Muscle of arm (tissue), 14 donors: Measurements from ENCODE around the gene VDAC2. TPM values are rescaled to one million over a fixed set of nuclear protein-coding genes. Genes with fewer than 3 reads are reported as not detected.
"Not testable (repeated sequence)": the region's sequence is repeated elsewhere in the genome, so short reads cannot be mapped to it uniquely, and the experiment has no call there.

Experiments used
- DNase-seq: peaks from one replicate; pipeline ENCODE4 v3.0.0-alpha.2; 2013
- long read RNA-seq, 11 donors: transcript quantifications; one replicate each; lab custom pipeline, GENCODE V29; 2026
- polyA plus RNA-seq, 12 donors: library from polyadenylated mRNA; unstranded; fragments of 120-200 nt; gene quantifications; one replicate each; pipeline ENCODE4 v1.2.1, GENCODE V29; 2013; ENCODE audit not compliant: insufficient read length in 12 of 12

The VDAC2 gene, protein sequence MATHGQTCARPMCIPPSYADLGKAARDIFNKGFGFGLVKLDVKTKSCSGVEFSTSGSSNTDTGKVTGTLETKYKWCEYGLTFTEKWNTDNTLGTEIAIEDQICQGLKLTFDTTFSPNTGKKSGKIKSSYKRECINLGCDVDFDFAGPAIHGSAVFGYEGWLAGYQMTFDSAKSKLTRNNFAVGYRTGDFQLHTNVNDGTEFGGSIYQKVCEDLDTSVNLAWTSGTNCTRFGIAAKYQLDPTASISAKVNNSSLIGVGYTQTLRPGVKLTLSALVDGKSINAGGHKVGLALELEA
- 100 to 1,000 TPM in 11 of 12 donors, not detected in 1; 131 to 365 (median 315) TPM for polyA plus RNA-seq
- long read RNA-seq, donor 1, transcript VDAC2-203 (10 exons, 1,557 nt): major isoform, 72 of 146 reads
- long read RNA-seq, donor 1, partial matches to known transcripts: 46 of 146 reads
- long read RNA-seq, donor 1, other reads (novel, unspliced or antisense): 28 of 146 reads
- long read RNA-seq, donor 2, transcript VDAC2-203 (10 exons, 1,557 nt): major isoform, 195 of 224 reads
- long read RNA-seq, donor 2, partial matches to known transcripts: 17 of 224 reads
- long read RNA-seq, donor 2, other reads (novel, unspliced or antisense): 11 of 224 reads
- long read RNA-seq, donor 3, transcript VDAC2-203 (10 exons, 1,557 nt): major isoform, 63 of 95 reads
- long read RNA-seq, donor 3, partial matches to known transcripts: 30 of 95 reads
- long read RNA-seq, donor 3, other reads (novel, unspliced or antisense): 0 of 95 reads
- long read RNA-seq, donor 4, transcript VDAC2-203 (10 exons, 1,557 nt): major isoform, 56 of 82 reads
- long read RNA-seq, donor 4, partial matches to known transcripts: 26 of 82 reads
- long read RNA-seq, donor 4, other reads (novel, unspliced or antisense): 0 of 82 reads
- long read RNA-seq, donor 5: 0 reads
- long read RNA-seq, donor 6, transcript VDAC2-203 (10 exons, 1,557 nt): major isoform, 81 of 141 reads
- long read RNA-seq, donor 6, partial matches to known transcripts: 58 of 141 reads
- long read RNA-seq, donor 6, other reads (novel, unspliced or antisense): 0 of 141 reads
- long read RNA-seq, donor 7, transcript VDAC2-203 (10 exons, 1,557 nt): major isoform, 76 of 114 reads
- long read RNA-seq, donor 7, partial matches to known transcripts: 37 of 114 reads
- long read RNA-seq, donor 7, other reads (novel, unspliced or antisense): 0 of 114 reads
- long read RNA-seq, donor 8, transcript VDAC2-203 (10 exons, 1,557 nt): major isoform, 195 of 282 reads
- long read RNA-seq, donor 8, partial matches to known transcripts: 72 of 282 reads
- long read RNA-seq, donor 8, other reads (novel, unspliced or antisense): 11 of 282 reads
- long read RNA-seq, donor 9, transcript VDAC2-203 (10 exons, 1,557 nt): major isoform, 64 of 92 reads
- long read RNA-seq, donor 9, partial matches to known transcripts: 26 of 92 reads
- long read RNA-seq, donor 9, other reads (novel, unspliced or antisense): 0 of 92 reads
- long read RNA-seq, donor 10, transcript VDAC2-203 (10 exons, 1,557 nt): major isoform, 133 of 183 reads
- long read RNA-seq, donor 10, partial matches to known transcripts: 48 of 183 reads
- long read RNA-seq, donor 10, other reads (novel, unspliced or antisense): 0 of 183 reads
- long read RNA-seq, donor 11, transcript VDAC2-203 (10 exons, 1,557 nt): major isoform, 159 of 248 reads
- long read RNA-seq, donor 11, partial matches to known transcripts: 81 of 248 reads
- long read RNA-seq, donor 11, other reads (novel, unspliced or antisense): 7 of 248 reads

GRCh38 chr10:75210282-75211006 lies at the start of gene VDAC2:
Gene VDAC2 (plus strand): TSS chr10:75210796. CDS start chr10:75211159, 363 bp downstream.
- DNase-seq: peak; percentile 93

DNA sequence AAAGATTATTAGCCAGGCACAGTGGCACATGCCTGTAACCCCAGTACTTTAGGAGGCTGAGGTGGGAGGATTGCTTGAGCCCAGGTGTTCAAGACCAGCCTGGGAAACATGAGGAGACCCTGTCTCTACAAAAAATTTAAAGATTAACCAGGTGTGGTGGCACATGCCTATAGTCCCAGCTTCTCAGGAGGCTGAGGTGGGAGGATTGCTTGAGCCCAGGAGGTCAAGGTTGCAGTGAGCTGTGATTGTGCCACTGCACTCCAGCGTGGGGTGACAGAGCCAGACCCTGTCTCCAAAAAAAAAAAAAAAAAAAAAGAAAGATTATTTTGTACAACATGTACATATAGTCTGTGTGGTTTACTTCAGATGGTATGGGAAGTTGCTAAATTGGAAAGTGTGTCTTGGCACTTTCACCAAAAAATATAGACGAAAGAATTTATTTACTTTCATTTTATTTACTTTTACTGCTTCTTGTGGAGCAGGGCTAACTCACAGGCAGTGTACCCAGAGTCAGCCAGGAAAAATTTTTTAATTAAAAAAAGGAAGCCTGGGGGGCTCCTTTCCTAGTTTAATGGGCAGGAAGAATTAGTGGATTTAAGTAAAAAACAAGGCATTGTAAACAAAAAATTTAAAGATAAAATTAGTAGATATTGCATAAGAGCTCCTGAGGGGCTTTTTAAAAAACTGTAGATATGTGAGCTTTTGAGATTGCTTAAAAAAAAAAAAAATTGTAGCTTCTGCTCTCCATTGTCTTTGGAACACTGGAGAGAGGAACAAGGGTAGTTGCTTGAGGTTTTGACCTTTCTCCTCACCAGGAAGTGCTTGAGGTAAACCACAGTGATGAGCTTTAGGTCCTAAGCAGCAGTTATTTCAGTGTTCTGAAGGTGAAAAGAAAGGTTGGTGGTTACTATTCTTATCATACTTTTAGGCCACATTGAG lies 44.6 kb upstream of the VDAC2 start:
- DNase-seq: no peak

GRCh38 chr10:75166623-75166972 lies 44.0 kb upstream of the VDAC2 start:
- no peak for DNase-seq

DNA sequence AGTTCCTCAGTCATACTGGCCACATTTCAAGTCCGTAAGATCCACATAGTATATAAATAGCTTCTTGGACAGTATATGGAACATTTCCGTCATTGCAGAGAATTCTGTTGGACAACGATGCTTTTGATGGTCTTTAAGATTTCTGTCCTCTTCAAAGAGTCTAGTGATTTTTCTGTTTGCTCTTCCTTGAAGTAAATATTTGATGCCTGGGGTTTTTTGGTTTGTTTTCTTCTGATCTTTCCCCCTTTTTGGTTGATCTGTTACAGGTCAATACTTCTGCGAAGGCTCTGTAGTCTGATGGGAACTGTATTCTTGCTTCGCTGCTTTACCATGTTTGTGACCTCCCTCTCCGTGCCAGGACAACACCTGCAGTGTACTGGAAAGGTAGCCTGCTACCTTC lies 42.3 kb upstream of the VDAC2 start:
- DNase-seq: no peak

DNA sequence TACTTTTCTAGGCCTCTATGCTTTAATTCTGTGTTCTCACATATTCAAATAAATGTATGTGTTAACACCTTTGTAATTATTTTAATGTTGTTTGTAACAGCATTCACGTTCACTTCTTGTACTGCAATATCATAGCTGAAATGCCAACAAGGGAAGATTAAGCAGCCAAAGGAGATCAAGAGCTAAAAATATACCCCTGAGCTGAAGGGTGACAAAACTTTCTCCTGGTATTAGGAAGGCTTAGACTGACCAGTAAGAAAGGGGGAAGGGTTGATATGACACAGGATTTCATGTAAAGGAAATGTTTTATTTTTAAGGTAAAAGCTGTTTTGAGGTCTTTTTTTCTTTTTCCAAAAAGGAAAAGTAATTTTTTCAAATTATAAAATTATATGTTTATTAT lies 40.4 kb upstream of the VDAC2 start:
- DNase-seq: no peak

- no peak for DNase-seq
These were observed 35.5 kb upstream of the VDAC2 start for GRCh38 chr10:75175046-75175445.

- no peak for DNase-seq
These were observed 34.5 kb upstream of the VDAC2 start for GRCh38 chr10:75176046-75176445.

GRCh38 chr10:75176736-75177135 lies 33.9 kb upstream of the VDAC2 start:
- no peak for DNase-seq

GRCh38 chr10:75179657-75180177 lies 30.9 kb upstream of the VDAC2 start:
- DNase-seq: no peak

GRCh38 chr10:75180592-75180991 lies 30.0 kb upstream of the VDAC2 start:
- DNase-seq: no peak

DNA sequence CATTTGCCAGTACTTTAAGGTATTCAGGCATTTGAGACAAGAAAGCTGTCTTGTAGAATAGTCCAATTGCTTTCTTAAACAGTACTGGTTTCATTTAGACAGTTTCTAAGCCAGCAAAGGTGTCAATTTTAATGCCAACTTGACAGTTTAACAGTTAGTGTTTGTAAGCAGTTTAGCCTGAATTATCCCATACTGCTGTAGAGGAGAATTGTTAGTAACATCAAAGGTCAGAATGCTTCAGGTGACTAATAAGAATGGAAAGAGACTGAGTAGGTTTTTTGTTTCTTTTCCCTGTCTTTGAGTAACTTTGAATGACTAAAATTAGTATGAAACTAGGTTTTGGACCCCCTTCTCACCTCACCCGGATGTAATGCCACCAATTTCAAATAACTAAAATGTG lies 29.5 kb upstream of the VDAC2 start:
- DNase-seq: no peak

- DNase-seq: no peak
These were observed 24.3 kb upstream of the VDAC2 start for GRCh38 chr10:75186310-75186709.

- no peak for DNase-seq
These were observed 22.6 kb upstream of the VDAC2 start for GRCh38 chr10:75187961-75188426.

GRCh38 chr10:75188522-75188921 lies 22.1 kb upstream of the VDAC2 start:
- DNase-seq: not testable (repeated sequence)

- DNase-seq: no peak
These were observed 21.1 kb upstream of the VDAC2 start for GRCh38 chr10:75189266-75190096.

- DNase-seq: no peak
These were observed 18.6 kb upstream of the VDAC2 start for GRCh38 chr10:75191821-75192568.

DNA sequence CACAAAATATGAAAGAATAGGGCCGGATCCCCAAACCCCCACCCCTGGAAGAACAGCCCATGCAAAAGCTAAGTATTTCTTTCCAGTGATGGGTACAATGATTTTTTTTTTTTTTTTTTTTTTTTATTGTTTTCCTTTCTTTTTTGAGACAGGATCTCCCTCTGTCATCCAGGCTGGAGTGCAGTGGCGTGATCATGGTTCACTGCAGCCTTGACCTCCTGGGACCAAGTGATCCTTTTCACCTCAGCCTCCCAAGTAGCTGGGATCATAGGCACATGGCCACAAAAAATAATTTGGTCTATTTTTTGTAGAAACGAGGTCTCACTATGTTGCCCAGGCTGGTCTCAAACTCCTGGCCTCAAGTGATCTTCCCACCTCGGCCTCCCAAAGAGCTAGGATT lies 16.0 kb upstream of the VDAC2 start:
- DNase-seq: not testable (repeated sequence)
